ENCODE data around the gene ST3GAL3.

DNA sequence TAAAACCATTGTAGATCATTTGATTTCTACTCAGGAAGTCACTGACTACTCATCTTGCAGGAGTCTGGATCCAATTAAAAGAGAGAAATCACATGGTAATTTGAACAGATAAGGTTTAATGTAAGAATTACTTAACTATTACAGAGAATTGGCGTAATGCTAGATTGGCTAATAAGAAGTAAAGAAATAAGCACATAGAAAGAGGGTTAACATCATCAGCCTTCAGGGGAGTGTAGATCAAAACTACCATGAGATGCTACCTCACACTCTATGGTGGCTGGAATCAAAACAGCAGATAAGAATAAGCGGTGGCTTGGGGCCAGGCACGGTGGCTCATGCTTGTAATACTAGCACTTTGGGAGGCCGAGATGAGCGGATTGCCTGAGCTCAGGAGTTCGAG is 11.7 kb downstream of the ST3GAL3 start:
- TF ChIP-seq EZH2phosphoT487 (IDR thresholded peaks at IDR 0.05; ENCODE audit: low read depth, severe bottlenecking, unreplicated experiment), result no peak
- TF ChIP-seq, protein P1, sequence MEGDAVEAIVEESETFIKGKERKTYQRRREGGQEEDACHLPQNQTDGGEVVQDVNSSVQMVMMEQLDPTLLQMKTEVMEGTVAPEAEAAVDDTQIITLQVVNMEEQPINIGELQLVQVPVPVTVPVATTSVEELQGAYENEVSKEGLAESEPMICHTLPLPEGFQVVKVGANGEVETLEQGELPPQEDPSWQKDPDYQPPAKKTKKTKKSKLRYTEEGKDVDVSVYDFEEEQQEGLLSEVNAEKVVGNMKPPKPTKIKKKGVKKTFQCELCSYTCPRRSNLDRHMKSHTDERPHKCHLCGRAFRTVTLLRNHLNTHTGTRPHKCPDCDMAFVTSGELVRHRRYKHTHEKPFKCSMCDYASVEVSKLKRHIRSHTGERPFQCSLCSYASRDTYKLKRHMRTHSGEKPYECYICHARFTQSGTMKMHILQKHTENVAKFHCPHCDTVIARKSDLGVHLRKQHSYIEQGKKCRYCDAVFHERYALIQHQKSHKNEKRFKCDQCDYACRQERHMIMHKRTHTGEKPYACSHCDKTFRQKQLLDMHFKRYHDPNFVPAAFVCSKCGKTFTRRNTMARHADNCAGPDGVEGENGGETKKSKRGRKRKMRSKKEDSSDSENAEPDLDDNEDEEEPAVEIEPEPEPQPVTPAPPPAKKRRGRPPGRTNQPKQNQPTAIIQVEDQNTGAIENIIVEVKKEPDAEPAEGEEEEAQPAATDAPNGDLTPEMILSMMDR (IDR thresholded peaks at IDR 0.05; ENCODE audit: poor library complexity), result no peak

Measured in hepatocyte (in vitro differentiated cells).